Measurements from ENCODE around the gene GCSAM.

GCSAM gene

DNA sequence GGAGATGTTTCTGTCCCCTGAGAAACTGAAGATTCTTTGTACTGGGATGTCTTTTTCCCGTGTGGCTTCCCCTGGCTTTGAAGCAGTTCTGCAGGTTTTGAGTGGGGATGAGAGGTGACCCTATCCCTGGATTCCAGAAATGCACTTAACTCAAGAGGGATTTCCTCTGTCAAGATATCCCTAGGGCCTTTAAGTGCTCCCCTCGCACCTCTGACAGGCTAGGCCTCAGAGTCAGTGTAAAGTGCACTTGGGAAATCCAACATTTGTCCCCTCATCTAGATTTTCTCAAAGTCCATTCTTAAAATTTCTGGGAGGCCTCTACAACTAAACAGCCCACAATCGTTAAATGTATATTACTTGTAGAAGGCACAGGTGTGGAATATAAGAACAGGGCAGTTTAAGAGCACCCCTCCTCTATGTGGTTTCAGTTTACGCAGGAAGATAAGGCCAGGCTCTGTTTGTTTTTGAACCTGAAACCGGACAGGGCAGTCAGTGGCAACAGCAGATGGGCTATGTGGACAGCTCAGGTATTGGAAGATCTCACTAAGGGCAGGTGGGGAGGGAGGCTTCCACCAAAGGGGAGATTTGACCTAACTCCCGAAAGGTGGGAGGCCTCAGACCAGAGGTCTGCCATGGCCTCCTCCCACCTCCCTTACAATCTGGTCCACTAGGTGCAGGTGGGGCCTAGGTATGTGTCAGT, 42.0 kb downstream of the GCSAM start:
- no peak overlapping the region for H2AFZ ChIP-seq (ENCODE audit: low read length)
- H3K79me2 ChIP-seq (ENCODE audit: insufficient read depth, low read length) = no peaks in the 10 kb centered on the region
- H3K27me3 ChIP-seq (ENCODE audit: insufficient read depth, low read length, poor library complexity, severe bottlenecking) = peaks cover 90% of the 10 kb centered on the region
- H3K36me3 ChIP-seq (ENCODE audit: insufficient read depth, low read length) = no peaks in the 10 kb centered on the region
- H3K9ac ChIP-seq (ENCODE audit: low read depth, low read length, poor library complexity, severe bottlenecking) = no peak overlapping the region
- no peaks in the 10 kb centered on the region for H3K9me2 ChIP-seq (replicated peaks; ENCODE audit: low read depth, low read length)
- H3K4me1 ChIP-seq (ENCODE audit: insufficient read depth, low read length, poor library complexity, severe bottlenecking) = peaks cover 24% of the 10 kb centered on the region
- TF ChIP-seq EZH2phosphoT487 (IDR thresholded peaks at IDR 0.05; ENCODE audit: borderline replicate concordance) = no peak
- TF ChIP-seq, protein P1, sequence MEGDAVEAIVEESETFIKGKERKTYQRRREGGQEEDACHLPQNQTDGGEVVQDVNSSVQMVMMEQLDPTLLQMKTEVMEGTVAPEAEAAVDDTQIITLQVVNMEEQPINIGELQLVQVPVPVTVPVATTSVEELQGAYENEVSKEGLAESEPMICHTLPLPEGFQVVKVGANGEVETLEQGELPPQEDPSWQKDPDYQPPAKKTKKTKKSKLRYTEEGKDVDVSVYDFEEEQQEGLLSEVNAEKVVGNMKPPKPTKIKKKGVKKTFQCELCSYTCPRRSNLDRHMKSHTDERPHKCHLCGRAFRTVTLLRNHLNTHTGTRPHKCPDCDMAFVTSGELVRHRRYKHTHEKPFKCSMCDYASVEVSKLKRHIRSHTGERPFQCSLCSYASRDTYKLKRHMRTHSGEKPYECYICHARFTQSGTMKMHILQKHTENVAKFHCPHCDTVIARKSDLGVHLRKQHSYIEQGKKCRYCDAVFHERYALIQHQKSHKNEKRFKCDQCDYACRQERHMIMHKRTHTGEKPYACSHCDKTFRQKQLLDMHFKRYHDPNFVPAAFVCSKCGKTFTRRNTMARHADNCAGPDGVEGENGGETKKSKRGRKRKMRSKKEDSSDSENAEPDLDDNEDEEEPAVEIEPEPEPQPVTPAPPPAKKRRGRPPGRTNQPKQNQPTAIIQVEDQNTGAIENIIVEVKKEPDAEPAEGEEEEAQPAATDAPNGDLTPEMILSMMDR (conservative IDR thresholded peaks at IDR 0.05; ENCODE audit: low read length) = no peak
- peak overlapping the region; percentile 57 for H3K4me3 ChIP-seq (ENCODE audit: low read length, poor library complexity, severe bottlenecking)
- peak overlapping the region; percentile 80 for H3K4me2 ChIP-seq (ENCODE audit: low read depth, low read length, poor library complexity, severe bottlenecking)
- no peaks in the 10 kb centered on the region for H3K9me3 ChIP-seq (ENCODE audit: insufficient read depth, low read depth, low read length)
- no peaks in the 10 kb centered on the region for H4K20me1 ChIP-seq (ENCODE audit: insufficient read depth, low read length, poor library complexity, severe bottlenecking)
- H3F3A ChIP-seq (ENCODE audit: low read depth) = 0 out of 2 replicates have a peak, but pooled peaks cover 4% of the 10 kb centered on the region

DNA sequence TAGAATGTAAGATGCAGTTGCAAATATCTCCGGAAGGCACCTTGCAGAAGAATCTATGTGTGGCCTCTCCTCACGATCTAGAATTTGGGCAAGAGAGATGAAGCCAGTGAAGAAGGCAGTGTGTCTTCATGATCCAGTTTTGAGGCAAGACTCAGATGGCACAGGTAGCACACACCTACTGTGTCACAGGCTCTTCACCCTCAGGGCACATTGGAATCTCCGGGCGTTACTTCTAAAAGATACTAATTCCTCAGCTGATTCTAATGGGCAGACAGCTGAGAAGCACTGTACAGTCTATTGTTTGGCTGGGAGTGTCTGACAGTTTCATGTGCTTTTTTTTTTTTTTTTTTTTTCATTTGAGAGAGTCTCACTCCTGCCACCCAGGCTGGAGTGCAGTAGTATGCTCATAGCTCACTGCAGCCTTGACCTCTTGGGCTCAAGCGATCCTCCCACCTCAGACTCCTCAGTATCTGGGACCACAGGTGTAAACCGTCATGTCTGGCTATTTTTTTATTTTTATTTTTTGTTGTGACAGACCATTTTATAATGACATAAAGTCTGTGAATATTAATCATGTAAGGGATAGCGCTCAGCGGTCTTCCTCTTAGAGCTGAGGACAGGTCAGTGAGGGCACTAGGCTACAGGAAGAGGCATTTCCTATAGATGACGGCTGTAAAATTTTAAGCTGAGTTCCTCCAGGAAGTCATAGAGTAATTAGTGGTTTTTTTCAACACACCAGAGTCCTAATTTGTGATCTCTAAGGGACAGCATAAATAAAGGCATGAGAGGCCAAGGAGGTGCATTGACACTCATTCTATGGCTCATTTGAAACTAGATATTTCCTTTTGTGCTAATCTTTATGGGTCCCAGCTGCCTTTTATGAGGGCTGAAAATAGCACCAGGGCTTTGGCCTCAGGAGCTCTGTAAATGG, 42.8 kb downstream of the GCSAM start:
- peak; percentile 100 for TF ChIP-seq EZH2phosphoT487 (IDR thresholded peaks at IDR 0.05; ENCODE audit: borderline replicate concordance)
- TF ChIP-seq, protein P1 (conservative IDR thresholded peaks at IDR 0.05; ENCODE audit: low read length) = no peak
- no peak overlapping the region for H2AFZ ChIP-seq (ENCODE audit: low read length)
- H3K4me1 ChIP-seq (ENCODE audit: insufficient read depth, low read length, poor library complexity, severe bottlenecking) = peaks cover 24% of the 10 kb centered on the region
- peak overlapping the region; percentile 57 for H3K4me3 ChIP-seq (ENCODE audit: low read length, poor library complexity, severe bottlenecking)
- H3K79me2 ChIP-seq (ENCODE audit: insufficient read depth, low read length) = no peaks in the 10 kb centered on the region
- 0 out of 2 replicates have a peak, but pooled peaks cover 4% of the 10 kb centered on the region for H3F3A ChIP-seq (ENCODE audit: low read depth)
- H3K9me2 ChIP-seq (replicated peaks; ENCODE audit: low read depth, low read length) = no peaks in the 10 kb centered on the region
- H3K36me3 ChIP-seq (ENCODE audit: insufficient read depth, low read length) = no peaks in the 10 kb centered on the region
- no peaks in the 10 kb centered on the region for H4K20me1 ChIP-seq (ENCODE audit: insufficient read depth, low read length, poor library complexity, severe bottlenecking)
- no peaks in the 10 kb centered on the region for H3K9me3 ChIP-seq (ENCODE audit: insufficient read depth, low read depth, low read length)
- H3K27me3 ChIP-seq (ENCODE audit: insufficient read depth, low read length, poor library complexity, severe bottlenecking) = peaks cover 90% of the 10 kb centered on the region
- H3K9ac ChIP-seq (ENCODE audit: low read depth, low read length, poor library complexity, severe bottlenecking) = no peak overlapping the region
- peak overlapping the region; percentile 80 for H3K4me2 ChIP-seq (ENCODE audit: low read depth, low read length, poor library complexity, severe bottlenecking)

DNA sequence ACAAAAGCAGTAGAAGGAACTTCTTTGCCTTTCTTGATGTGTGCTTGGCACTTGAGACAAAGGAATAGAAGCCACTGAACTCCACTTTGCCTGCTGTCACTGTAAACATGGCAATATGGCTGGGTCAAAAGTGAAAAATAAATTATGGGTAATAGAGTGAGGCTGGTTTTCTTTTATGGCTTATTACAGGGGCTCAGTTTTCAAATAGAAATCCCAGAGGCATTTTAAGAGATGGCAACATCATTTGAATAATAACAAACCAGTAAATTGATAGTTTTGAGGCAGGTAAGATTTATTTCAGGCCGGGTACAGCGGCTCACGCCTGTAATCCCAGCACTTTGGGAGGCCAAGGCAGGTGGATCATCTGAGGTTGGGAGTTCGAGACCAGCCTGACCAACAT, 44.1 kb downstream of the GCSAM start:
- Histone ChIP-seq H3K4me2 (ENCODE audit: low read depth, low read length, poor library complexity, severe bottlenecking) (no peak overlapping the region), H3K36me3 (ENCODE audit: insufficient read depth, low read length) (no peaks in the 10 kb centered on the region), H3K9me3 (ENCODE audit: insufficient read depth, low read depth, low read length) (no peaks in the 10 kb centered on the region), H3K4me1 (ENCODE audit: insufficient read depth, low read length, poor library complexity, severe bottlenecking) (peaks cover 24% of the 10 kb centered on the region), H3F3A (ENCODE audit: low read depth) (0 out of 2 replicates have a peak, but pooled peaks cover 4% of the 10 kb centered on the region), H3K4me3 (ENCODE audit: low read length, poor library complexity, severe bottlenecking) (no peak overlapping the region), H3K9ac (ENCODE audit: low read depth, low read length, poor library complexity, severe bottlenecking) (no peak overlapping the region), H3K9me2 (replicated peaks; ENCODE audit: low read depth, low read length) (no peaks in the 10 kb centered on the region), H2AFZ (ENCODE audit: low read length) (no peak overlapping the region), H3K27me3 (ENCODE audit: insufficient read depth, low read length, poor library complexity, severe bottlenecking) (peaks cover 90% of the 10 kb centered on the region), H3K79me2 (ENCODE audit: insufficient read depth, low read length) (no peaks in the 10 kb centered on the region), H4K20me1 (ENCODE audit: insufficient read depth, low read length, poor library complexity, severe bottlenecking) (no peaks in the 10 kb centered on the region)
- no peak for TF ChIP-seq EZH2phosphoT487 (IDR thresholded peaks at IDR 0.05; ENCODE audit: borderline replicate concordance)
- TF ChIP-seq, protein P1 (conservative IDR thresholded peaks at IDR 0.05; ENCODE audit: low read length) = no peak

Data from Loucy (cell line).